Ectodermal cell (in vitro differentiated cells): ENCODE measurements around the gene ENO1.

ENCODE experiments used
- H3K27ac ChIP-seq: 2 replicates; pipeline ENCODE4 v1.7.0; 2013; ENCODE audit warnings: mild to moderate bottlenecking, low read depth, low read length; ENCODE audit not compliant: insufficient read depth, poor library complexity, severe bottlenecking
- H3K27me3 ChIP-seq: 2 replicates; pipeline ENCODE4 v1.7.0; 2013; ENCODE audit warnings: mild to moderate bottlenecking, low read length; ENCODE audit not compliant: insufficient read depth, control insufficient read depth, poor library complexity, severe bottlenecking
- H3K36me3 ChIP-seq: one replicate; pipeline ENCODE4 v1.7.0; 2013; ENCODE audit warnings: low read length; ENCODE audit not compliant: control insufficient read depth, insufficient read depth
- H3K4me1 ChIP-seq: one replicate; pipeline ENCODE4 v1.7.0; 2013; ENCODE audit warnings: low read length; ENCODE audit not compliant: control insufficient read depth, insufficient read depth
- H3K4me3 ChIP-seq: 2 replicates; pipeline ENCODE4 v1.7.0; 2013; ENCODE audit warnings: low read depth, low read length, control low read depth; ENCODE audit not compliant: insufficient read depth
- H3K9me3 ChIP-seq: 2 replicates; pipeline ENCODE4 v1.7.0; 2013; ENCODE audit warnings: mild to moderate bottlenecking, low read length, moderate library complexity; ENCODE audit not compliant: control insufficient read depth
- WGBS, 2 experiments: methylation state at CpG; one replicate each; pipeline ENCODE4 v1.1.7; 2013; ENCODE audit warnings: missing lambda C conversion rate in 2 of 2; 5-methylcytosine and 5-hydroxymethylcytosine counted together

ENO1 gene

DNA sequence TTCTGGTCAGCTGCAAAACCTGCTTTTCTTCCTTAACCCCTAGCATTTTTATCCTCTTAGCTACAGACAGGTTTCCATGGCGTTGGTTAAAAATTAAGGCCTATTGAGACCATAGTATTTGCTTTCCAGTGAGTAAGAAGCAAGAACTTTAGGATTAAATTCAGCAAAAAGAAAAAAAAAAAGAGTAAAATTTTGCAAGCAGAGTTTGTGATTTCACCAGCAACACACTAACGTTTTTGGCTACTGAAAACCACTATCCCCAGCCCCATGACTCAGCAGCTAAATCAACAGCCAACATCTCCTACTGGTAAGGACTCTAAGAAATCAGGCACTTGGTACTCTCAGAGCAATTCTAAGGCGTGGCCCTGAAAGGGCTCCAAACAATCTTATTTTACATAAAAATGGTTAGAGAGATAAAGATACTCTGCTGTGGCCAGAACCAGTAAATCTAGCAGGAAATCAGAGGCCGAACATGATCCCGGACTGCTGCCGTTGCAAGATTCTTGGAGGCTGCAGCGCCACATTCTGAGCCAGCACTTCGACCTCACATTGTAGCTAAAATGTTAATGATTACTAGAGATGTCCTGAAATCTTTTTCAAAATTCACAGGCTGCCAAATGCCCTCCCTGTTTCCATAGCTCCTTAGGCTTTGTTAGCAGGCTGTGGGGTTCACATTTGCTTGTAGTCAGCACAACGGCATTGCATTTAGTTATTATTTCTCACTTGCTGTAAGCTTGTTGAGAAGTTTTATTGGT is 1.6 kb upstream of the ENO1 start:
- no peaks in the 10 kb centered on the region for H3K9me3 ChIP-seq
- peaks cover 6% of the 10 kb centered on the region for H3K36me3 ChIP-seq
- no peaks in the 10 kb centered on the region for H3K27me3 ChIP-seq
- H3K27ac ChIP-seq, result peak overlapping the region; percentile 41
- peak overlapping the region; percentile 98 for H3K4me3 ChIP-seq
- WGBS, 2 experiments, result 24 to 26% methylated on average over 7 to 9 of the region's 9 CpGs
- H3K4me1 ChIP-seq, result peaks cover 27% of the 10 kb centered on the region

DNA sequence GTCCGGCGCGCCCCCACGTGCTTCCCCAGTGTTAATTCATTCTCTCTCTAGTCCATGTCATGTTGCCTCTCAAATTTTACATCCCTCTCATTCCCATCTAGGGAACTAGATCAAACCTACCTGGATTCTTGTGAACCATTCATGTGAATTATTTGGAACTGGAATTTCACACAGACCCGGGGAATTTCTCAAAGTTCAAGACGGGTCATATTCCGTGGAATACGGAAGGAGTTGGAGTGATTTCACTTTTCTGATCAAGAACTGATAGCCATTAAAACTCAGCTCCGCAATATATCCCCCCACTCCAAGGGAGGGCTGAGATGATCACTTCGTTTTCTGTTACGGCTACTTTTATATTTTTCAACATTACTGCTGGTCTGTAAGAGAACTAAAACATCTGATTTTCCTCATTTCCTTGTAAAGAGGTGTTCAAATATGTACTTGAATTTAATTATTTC is 1.0 kb upstream of the ENO1 start:
- Histone ChIP-seq H3K4me3 (peak overlapping the region; percentile 98), H3K4me1 (peaks cover 33% of the 10 kb centered on the region), H3K36me3 (peaks cover 12% of the 10 kb centered on the region), H3K27me3 (no peaks in the 10 kb centered on the region), H3K9me3 (no peaks in the 10 kb centered on the region), H3K27ac (peak overlapping the region; percentile 65)
- 27 to 32% methylated on average over 11 of the region's 11 CpGs for WGBS, 2 experiments

DNA sequence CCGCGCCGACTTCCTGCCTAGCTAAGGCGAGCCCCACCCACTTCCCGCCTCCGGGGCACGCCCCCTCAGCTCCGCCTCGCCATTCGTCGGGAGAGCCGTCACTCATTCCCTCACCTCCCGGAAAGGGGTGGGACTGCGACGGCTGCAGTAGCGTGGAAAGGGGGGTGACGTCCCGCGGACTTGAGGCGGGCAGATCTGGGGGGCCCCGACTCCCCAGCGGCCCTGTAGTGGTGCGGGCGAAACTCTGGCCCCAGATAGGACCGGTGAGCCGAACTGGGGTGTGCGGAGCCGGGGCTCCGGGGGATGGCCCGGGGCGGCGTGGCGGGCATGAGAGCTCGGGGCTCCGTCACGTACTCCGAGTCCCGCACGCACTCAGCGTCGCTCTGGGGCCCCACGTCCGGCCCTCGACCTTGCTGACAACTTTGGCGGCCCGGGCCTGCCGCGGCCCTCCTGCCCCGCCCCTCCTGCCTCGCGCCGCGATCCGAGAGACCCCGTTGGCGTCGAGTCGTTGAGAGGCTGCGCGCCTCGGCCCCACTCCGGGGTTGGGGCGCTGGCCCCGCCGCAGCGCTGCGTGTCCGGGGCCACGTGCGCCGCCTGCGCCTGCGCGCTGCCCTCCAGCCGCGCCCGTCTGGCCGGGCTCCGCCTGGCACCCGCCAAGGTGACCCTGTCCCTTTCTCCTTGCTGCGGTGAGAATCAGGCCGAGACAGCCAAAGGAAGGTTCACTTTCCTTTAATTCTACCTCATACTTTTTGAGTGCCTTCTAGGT is 395 bp upstream of the ENO1 start:
- Histone ChIP-seq H3K4me3 (peak overlapping the region; percentile 98), H3K36me3 (peaks cover 16% of the 10 kb centered on the region), H3K4me1 (peaks cover 39% of the 10 kb centered on the region), H3K27me3 (no peaks in the 10 kb centered on the region), H3K9me3 (no peaks in the 10 kb centered on the region), H3K27ac (peak overlapping the region; percentile 90)
- 0% methylated on average over 82 of the region's 82 CpGs for WGBS, 2 experiments

DNA sequence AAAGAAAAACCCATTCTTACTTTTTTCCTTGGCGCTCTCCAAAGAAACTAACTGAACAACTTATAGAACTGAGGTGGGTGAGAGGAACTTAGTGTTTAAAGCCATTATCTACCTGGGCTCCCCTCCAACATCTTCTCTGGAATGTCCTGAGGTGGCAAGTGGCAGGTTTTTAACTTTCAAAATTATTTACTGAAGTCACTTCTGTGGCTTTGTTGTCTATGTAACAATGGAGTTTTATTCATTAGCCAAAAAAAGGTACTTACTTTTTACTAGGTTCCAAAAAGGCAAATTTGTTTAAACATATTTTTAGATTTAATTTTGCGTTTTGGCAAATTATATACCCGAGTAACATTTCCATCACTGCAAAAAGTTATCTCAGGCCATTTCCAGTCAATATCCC is 2.4 kb downstream of the ENO1 start:
- Histone ChIP-seq H3K4me3 (peak overlapping the region; percentile 98), H3K36me3 (peaks cover 44% of the 10 kb centered on the region), H3K4me1 (peaks cover 56% of the 10 kb centered on the region), H3K9me3 (no peaks in the 10 kb centered on the region), H3K27ac (no peak overlapping the region), H3K27me3 (no peaks in the 10 kb centered on the region)
- WGBS, 2 experiments, result 73 to 82% methylated on average over 3 of the region's 3 CpGs

DNA sequence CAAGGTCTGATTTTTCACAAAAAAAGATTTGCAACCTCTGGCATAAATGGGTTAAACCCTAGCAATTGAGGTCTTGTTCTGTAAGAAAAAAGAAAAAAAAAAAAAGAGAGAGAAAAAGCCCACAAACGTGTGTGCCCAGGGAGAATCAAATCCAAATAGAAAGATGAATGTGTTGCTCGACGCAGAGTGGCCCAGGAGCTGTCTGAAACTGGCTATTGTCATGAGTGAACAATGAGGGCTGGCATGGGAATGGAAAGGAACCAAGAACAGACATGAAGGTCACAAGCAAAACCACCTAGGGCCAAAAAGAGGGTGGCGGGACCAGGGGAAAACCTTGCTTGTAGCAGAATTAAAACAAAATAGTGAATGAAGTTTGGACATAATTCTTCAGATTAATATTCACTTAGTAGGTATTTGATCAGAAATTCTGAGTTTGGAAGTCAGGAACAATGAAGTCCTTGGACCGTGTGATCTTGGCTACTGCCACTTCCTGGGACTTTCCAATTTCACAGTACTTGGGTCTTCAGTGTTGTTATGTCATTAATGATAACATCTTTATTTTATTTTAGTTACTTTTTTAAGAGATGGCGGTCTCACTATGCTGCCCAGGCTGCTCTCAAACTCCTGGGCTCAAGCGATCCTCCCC is 3.1 kb downstream of the ENO1 start:
- H3K4me3 ChIP-seq, result peak overlapping the region; percentile 98
- no peaks in the 10 kb centered on the region for H3K9me3 ChIP-seq
- no peaks in the 10 kb centered on the region for H3K27me3 ChIP-seq
- peaks cover 52% of the 10 kb centered on the region for H3K4me1 ChIP-seq
- H3K27ac ChIP-seq, result no peak overlapping the region
- WGBS, 2 experiments, result 76 to 79% methylated on average over 7 of the region's 7 CpGs
- peaks cover 52% of the 10 kb centered on the region for H3K36me3 ChIP-seq

DNA sequence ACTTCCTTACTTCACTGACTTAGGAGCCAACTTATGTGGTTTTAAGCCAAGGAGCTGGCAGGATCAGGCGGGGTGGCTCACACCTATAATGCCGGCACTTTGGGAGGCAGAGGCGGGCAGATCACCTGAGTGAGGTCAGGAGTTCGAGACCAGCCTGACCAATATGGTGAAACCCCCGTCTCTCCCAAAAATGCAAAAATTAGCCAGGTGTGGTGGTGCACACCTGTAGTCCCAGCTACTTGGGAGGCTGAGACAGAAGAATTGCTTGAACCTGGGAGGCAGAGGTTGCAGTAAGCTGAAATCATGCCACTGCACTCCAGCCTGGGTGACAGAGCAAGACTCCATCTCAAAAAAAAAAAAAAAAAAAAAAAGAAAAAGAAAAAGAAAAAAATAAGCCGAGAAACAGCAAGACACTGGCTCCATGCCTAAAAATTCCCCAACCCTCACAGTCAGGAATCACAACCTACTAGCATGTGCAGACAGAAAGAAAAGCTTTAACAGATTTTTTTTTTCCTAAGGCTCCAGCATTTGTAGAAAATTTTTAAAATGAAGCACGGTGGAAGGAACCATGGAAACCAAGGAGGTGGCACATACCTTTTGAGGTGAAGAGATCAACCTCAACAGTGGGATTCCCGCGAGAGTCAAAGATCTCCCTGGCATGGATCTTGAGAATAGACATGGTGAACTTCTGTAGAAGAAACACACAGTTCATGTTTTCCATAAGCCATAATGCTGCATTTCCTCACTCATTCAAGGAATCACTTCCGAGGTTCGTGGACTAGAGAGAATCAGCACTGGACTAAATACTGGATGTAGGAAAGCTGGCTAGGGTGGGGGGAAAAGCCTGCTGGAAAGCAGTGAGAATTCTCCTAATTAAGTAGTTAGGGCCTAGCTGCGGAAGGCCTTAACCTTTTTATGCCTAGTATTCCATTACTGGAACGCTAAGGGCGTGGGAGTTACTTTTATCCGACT is 4.0 kb downstream of the ENO1 start:
- Histone ChIP-seq H3K4me1 (peaks cover 44% of the 10 kb centered on the region), H3K36me3 (peaks cover 59% of the 10 kb centered on the region), H3K4me3 (peak overlapping the region; percentile 11)

DNA sequence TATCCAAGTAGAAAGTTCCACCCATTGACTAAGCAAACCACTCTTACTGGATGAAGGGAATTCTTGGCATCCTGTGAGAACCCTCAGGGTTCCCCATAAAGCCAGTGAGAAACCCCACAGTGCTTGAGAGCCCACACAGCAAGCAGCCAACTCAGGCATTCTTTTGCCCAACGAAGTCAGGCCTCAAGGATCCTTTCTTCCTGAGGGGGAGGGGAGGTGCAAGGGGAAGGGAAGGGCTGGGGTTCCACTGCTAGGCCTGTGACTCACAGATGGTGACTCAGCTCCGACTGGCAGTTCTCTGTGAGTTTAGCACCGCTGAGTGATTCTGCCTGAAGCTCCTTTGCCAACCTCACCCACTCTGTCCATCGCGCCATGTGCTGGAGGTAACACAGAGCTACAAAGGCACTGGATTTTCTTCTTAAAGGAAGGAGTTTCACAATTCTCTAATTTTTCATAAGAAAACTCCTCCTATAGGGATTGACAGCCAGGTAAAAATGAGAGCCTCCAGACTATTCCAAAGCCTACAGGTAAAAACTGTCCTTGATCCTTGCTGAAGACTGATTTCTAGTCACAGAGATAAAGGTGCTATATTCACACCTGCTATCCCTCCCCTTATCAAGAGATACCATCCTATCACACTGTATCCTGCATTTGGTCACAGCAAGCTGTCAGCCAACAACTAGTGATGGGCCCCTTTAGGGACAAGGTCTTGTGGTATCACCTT is 4.8 kb downstream of the ENO1 start:
- no peak overlapping the region for H3K4me3 ChIP-seq
- H3K27me3 ChIP-seq, result no peaks in the 10 kb centered on the region
- 47 to 51% methylated on average over 5 of the region's 5 CpGs for WGBS, 2 experiments
- no peak overlapping the region for H3K27ac ChIP-seq
- H3K4me1 ChIP-seq, result peaks cover 39% of the 10 kb centered on the region
- H3K36me3 ChIP-seq, result peaks cover 66% of the 10 kb centered on the region
- no peaks in the 10 kb centered on the region for H3K9me3 ChIP-seq

More for the DNA sequence above, 4.0 kb downstream of the ENO1 start:
- WGBS, 2 experiments, result 92% methylated on average over 14 to 15 of the region's 15 CpGs
- no peaks in the 10 kb centered on the region for H3K9me3 ChIP-seq
- no peak overlapping the region for H3K27ac ChIP-seq
- no peaks in the 10 kb centered on the region for H3K27me3 ChIP-seq

DNA sequence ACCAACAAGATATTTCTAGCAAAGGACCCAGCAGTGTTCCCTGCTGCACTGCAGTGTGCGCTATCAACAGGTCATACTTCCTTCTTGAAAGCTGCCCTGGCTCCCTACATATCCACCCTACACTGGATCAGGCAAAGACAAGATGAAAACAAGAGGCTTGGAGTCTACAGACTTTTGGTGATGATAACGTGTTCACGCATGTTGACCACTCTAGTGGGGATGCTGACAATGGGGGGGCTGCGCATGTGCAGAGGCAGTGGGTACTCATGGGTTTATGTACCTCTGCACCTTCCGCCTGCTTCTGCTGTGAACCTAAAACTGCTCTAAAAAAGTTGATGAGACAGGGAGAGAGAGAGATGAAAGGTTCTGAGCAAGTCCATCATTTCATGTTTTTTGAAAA is 5.5 kb downstream of the ENO1 start:
- H3K4me1 ChIP-seq, result peaks cover 39% of the 10 kb centered on the region
- WGBS, 2 experiments, result 92 to 94% methylated on average over 5 of the region's 5 CpGs
- H3K4me3 ChIP-seq, result no peak overlapping the region
- peaks cover 69% of the 10 kb centered on the region for H3K36me3 ChIP-seq
- H3K27me3 ChIP-seq, result no peaks in the 10 kb centered on the region
- H3K27ac ChIP-seq, result no peak overlapping the region
- no peaks in the 10 kb centered on the region for H3K9me3 ChIP-seq

DNA sequence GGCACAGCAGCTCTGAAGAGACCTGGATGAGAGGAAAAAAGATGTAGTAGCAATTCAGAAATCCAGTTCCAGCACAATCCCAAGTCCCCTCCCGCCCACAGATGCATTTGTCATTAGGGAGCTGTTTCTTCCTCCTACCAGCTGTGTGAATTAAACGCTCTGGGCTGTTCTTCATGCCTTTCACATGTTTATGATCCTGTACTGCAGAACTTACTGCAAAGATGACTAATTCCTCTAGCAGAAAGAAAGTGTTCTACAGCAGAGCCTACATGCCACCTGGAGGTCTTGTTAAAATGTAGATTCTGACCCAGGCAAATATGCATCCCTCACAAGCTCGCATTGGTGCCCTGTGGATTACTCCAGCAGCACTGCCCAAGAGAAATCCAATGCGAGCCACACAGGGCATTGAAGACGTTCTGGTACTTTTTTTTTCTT is 6.5 kb downstream of the ENO1 start:
- Histone ChIP-seq H3K4me3 (no peak overlapping the region), H3K27me3 (no peaks in the 10 kb centered on the region), H3K4me1 (peaks cover 39% of the 10 kb centered on the region), H3K27ac (no peak overlapping the region), H3K36me3 (peaks cover 79% of the 10 kb centered on the region), H3K9me3 (no peaks in the 10 kb centered on the region)
- WGBS, 2 experiments, result 70 to 73% methylated on average over 5 of the region's 5 CpGs
